GM12874 (cell line): Measurements from ENCODE around the gene PRLR.

Experiments
- CTCF ChIP-seq: IDR thresholded peaks from 2 replicates; pipeline ENCODE4 v1.5.1; 2011; ENCODE audit warnings: low read depth, mild to moderate bottlenecking, control low read depth, low read length, moderate library complexity; ENCODE audit not compliant: insufficient read depth

Gene PRLR

DNA sequence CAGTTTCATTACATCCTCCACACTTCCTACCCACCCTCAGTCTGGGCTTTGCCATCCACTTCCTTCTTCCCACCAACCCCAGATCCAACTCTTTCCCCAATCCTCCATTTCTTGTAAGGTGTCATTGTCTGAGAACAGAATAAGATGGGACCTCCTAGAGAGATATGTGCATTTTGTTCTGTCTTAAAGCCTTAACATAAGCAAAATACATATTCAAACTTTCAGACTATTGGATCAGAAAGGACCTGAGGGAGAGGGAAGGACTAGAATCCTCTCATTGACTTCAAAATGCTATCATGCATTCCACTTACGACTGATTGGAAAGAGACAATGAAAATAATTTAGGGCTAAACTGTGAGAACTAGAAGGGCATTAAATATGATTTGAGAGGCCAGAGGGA lies 225.5 kb downstream of the PRLR start:
- no peak for TF ChIP-seq CTCF

GRCh38 chr5:35004200-35004599 lies 226.1 kb downstream of the PRLR start:
- no peak for TF ChIP-seq CTCF

- peak; percentile 83 for TF ChIP-seq CTCF
These were observed 227.0 kb downstream of the PRLR start for GRCh38 chr5:35003018-35003957.

GRCh38 chr5:35002459-35002858 lies 227.8 kb downstream of the PRLR start:
- no peak for TF ChIP-seq CTCF

DNA sequence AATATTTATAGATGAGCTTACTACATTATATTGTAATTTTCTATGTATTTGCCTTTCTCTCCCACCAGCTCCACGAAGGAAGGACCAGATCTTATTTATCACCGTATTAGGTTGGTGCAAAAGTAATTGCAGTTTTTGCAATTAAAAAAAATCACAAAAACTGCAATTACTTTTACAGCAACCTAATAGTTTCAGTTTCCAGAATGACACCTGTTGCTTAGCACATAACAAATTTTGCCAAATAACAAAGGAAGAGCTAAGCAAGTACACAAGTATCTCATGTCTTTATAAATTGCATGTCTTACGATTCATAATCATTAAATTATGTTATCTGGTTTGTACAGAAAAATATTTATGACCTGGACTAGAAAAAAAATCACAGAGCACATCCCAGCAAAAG lies 228.4 kb downstream of the PRLR start:
- no peak for TF ChIP-seq CTCF
